ENCODE data around the gene PDE11A. TPM values are rescaled to one million over a fixed set of nuclear protein-coding genes. Genes with fewer than 3 reads are reported as not detected.

PDE11A gene
- total and polyA plus RNA-seq, 10 donors, result 0.02 to 1.2 (median 0.22) TPM; not detected in 3

DNA sequence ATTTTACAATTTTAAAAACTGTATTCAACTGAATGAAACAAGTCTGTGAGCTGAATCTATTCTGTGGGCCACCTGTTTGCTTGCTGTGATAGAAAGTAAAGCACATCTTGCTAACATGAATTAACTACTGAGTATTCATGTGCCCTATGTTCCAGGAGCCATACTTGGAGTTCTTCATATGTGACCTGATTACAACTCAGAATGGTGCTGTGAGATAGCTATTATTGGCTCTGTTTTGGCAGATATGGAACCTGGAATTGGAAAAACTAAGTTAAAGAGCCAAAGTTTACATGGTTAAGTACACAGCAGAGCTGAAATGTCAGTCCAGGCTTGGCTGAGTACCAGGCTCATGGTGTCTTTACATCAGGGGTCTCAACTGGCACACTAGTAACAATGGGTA lies 426.3 kb downstream of the PDE11A start:
- no peak for DNase-seq
- TF ChIP-seq, protein P1, sequence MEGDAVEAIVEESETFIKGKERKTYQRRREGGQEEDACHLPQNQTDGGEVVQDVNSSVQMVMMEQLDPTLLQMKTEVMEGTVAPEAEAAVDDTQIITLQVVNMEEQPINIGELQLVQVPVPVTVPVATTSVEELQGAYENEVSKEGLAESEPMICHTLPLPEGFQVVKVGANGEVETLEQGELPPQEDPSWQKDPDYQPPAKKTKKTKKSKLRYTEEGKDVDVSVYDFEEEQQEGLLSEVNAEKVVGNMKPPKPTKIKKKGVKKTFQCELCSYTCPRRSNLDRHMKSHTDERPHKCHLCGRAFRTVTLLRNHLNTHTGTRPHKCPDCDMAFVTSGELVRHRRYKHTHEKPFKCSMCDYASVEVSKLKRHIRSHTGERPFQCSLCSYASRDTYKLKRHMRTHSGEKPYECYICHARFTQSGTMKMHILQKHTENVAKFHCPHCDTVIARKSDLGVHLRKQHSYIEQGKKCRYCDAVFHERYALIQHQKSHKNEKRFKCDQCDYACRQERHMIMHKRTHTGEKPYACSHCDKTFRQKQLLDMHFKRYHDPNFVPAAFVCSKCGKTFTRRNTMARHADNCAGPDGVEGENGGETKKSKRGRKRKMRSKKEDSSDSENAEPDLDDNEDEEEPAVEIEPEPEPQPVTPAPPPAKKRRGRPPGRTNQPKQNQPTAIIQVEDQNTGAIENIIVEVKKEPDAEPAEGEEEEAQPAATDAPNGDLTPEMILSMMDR (IDR thresholded peaks at IDR 0.05 in 8 of 11, conservative IDR thresholded peaks at IDR 0.05 in 3 of 11), result no peak
- TF ChIP-seq POLR2AphosphoS5 (IDR thresholded peaks at IDR 0.05), result no peak
- TF ChIP-seq POLR2A (IDR thresholded peaks at IDR 0.05), result no peak
- Histone ChIP-seq H3K36me3 (no peaks in the 10 kb centered on the region), H3K27ac (no peak overlapping the region), H3K4me1 (no peaks in the 10 kb centered on the region), H3K27me3 (replicated peaks in 1 of 7) (peaks cover 0 to 4% (median 0%) of the 10 kb centered on the region in 7 donors), H3K4me3 (no peak overlapping the region), H3K9me3 (no peaks in the 10 kb centered on the region)
- intact Hi-C loops (cut with DNase I; ENCODE audit: low total_unique reads), result no loop called here

DNA sequence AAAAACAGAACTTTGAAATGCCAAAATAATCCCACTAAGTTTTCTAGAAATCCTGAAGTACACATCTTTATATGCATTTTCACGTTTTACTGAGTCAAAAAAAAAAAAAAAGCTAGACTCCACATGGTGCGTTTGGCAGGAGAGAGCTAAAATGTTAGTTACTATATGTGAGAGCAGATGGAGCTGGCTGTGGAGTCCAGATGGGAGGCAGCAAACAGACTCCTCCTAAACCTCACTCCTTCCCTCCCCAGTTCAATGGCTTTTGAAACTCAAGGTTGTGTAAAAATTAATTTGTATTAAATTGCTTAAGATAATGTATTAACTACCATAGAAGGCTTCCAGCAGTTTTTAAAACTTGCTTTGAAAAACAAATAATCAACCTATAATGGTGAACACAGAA lies 431.2 kb downstream of the PDE11A start:
- Histone ChIP-seq H3K27me3 (replicated peaks in 1 of 7) (no peaks in the 10 kb centered on the region), H3K36me3 (no peaks in the 10 kb centered on the region), H3K27ac (no peak overlapping the region), H3K4me1 (no peaks in the 10 kb centered on the region), H3K4me3 (no peak overlapping the region), H3K9me3 (no peaks in the 10 kb centered on the region)
- TF ChIP-seq, protein P1 (IDR thresholded peaks at IDR 0.05 in 8 of 11, conservative IDR thresholded peaks at IDR 0.05 in 3 of 11), result no peak
- TF ChIP-seq POLR2A (IDR thresholded peaks at IDR 0.05) (no peak), POLR2AphosphoS5 (IDR thresholded peaks at IDR 0.05) (no peak)
- DNase-seq, result no peak
- WGBS, 5 donors, result 72 to 79% (median 77%) methylated on average over 2 of the region's 2 CpGs
- intact Hi-C loops (cut with DNase I; ENCODE audit: low total_unique reads), result no loop called here

DNA sequence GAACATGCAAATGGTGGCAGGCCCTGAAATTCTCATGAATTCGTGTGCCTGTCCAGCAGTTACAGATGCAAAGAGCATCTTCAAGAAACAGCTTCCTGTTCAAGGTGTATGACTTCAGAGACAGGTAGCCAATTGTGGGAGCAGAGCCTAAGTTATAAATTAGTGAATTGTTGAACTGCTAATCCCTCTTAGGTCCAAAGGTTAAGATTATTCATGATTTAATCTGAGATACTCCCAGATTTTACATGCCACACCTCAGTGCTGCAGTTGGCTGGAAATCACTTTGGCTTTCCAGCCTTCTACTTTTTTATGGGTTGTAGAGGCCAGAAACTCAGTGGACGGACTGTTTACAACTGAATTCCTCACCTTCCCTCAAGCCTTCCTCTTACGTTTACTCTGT lies 432.2 kb downstream of the PDE11A start:
- intact Hi-C loops (cut with DNase I; ENCODE audit: low total_unique reads), result no loop called here
- Histone ChIP-seq H3K4me3 (no peak overlapping the region), H3K4me1 (no peaks in the 10 kb centered on the region), H3K27ac (no peak overlapping the region), H3K9me3 (no peaks in the 10 kb centered on the region), H3K36me3 (no peaks in the 10 kb centered on the region), H3K27me3 (replicated peaks in 1 of 7) (no peaks in the 10 kb centered on the region)
- WGBS, 5 donors, result 84 to 93% (median 87%) methylated on average over 3 of the region's 3 CpGs
- no peak for DNase-seq
- no peak for TF ChIP-seq POLR2A (IDR thresholded peaks at IDR 0.05)
- no peak for TF ChIP-seq POLR2AphosphoS5 (IDR thresholded peaks at IDR 0.05)
- TF ChIP-seq, protein P1 (IDR thresholded peaks at IDR 0.05 in 8 of 11, conservative IDR thresholded peaks at IDR 0.05 in 3 of 11), result no peak

DNA sequence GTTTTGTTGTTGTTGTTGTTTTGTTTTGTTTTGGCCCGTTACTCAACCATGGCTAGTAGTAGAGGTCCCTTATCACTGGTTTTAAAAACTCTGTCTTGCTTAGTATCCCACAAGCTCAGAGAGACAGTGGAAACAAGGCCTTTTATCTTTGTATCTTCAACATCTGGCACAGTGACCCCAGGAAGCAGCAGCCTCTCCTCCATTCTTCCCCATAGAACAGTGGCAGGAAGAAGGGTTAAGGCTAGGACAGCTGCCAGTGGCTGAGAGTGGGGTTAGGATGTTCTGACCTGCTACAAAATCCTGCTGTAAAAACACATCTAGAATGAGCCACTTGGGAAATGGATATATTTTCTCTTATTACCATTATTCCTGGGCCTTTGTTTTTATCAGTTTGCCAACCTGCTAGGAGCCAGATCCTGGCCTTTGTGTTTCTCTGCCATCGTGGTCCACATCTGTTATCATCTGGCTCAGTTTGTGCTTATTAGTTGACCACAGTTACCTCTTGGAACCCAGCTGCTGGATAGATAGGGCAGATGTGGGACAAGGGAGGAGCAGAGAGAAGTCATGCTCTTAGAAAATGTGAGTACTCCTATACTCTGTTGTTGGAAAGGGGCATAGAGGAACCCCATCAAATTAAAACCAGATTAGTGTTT lies 433.2 kb downstream of the PDE11A start:
- Histone ChIP-seq H3K4me1 (no peaks in the 10 kb centered on the region), H3K27me3 (replicated peaks in 1 of 7) (no peaks in the 10 kb centered on the region), H3K4me3 (no peak overlapping the region), H3K27ac (peak overlapping the region in 1 of 8 donors; percentile 13), H3K9me3 (no peaks in the 10 kb centered on the region), H3K36me3 (no peaks in the 10 kb centered on the region)
- DNase-seq, result no peak
- TF ChIP-seq POLR2AphosphoS5 (IDR thresholded peaks at IDR 0.05) (peak in 1 of 3 donors; percentile 52), POLR2A (IDR thresholded peaks at IDR 0.05) (no peak)
- intact Hi-C loops (cut with DNase I; ENCODE audit: low total_unique reads), result no loop called here
- WGBS, 5 donors, result 55 to 80% (median 71%) methylated on average over 2 of the region's 2 CpGs
